22Rv1 (cell line): ENCODE results near the gene GPBP1L1.
"Not testable (repeated sequence)": the region's sequence is repeated elsewhere in the genome, so short reads cannot be mapped to it uniquely, and the experiment has no call there.

Source experiments
- H3K27ac ChIP-seq: fragments of 450-650 bp; 2 replicates; pipeline ENCODE4 v1.5.1; 2017
- CTCF ChIP-seq: fragments of 450-650 bp; IDR thresholded peaks from 2 replicates; pipeline ENCODE4 v1.5.1; 2017; ENCODE audit warnings: mild to moderate bottlenecking
- ZFX ChIP-seq: fragments of 450-650 bp; IDR thresholded peaks from 2 replicates; pipeline ENCODE4 v1.6.1; 2017; ENCODE audit warnings: antibody characterized with exemption, borderline replicate concordance

GPBP1L1 gene

GRCh38 chr1:45686015-45686287, 382 bp downstream of the GPBP1L1 start:
- TF ChIP-seq CTCF (no peak), ZFX (no peak)

GRCh38 chr1:45685308-45686014, 872 bp downstream of the GPBP1L1 start:
- TF ChIP-seq CTCF (no peak), ZFX (no peak)

More at GRCh38 chr1:45686015-45686287, 382 bp downstream of the GPBP1L1 start:
- H3K27ac ChIP-seq: peak overlapping the region; percentile 95

GRCh38 chr1:45684402-45684801, 1.9 kb downstream of the GPBP1L1 start:
- no peak overlapping the region for H3K27ac ChIP-seq
- TF ChIP-seq CTCF: no peak
- TF ChIP-seq ZFX: no peak

More at GRCh38 chr1:45685308-45686014, 872 bp downstream of the GPBP1L1 start:
- peak overlapping the region; percentile 95 for H3K27ac ChIP-seq

- no peak overlapping the region for H3K27ac ChIP-seq
- TF ChIP-seq ZFX (no peak), CTCF (no peak)
Observed at GRCh38 chr1:45682942-45683341, 3.4 kb downstream of the GPBP1L1 start.

GRCh38 chr1:45679123-45679522, 7.2 kb downstream of the GPBP1L1 start:
- TF ChIP-seq CTCF (no peak), ZFX (no peak)
- no peak overlapping the region for H3K27ac ChIP-seq

- TF ChIP-seq ZFX (no peak), CTCF (no peak)
- H3K27ac ChIP-seq: no peak overlapping the region
Observed at GRCh38 chr1:45678489-45678888, 7.8 kb downstream of the GPBP1L1 start.

- TF ChIP-seq CTCF: no peak
- no peak for TF ChIP-seq ZFX
- H3K27ac ChIP-seq: no peak overlapping the region
Observed at GRCh38 chr1:45677751-45678245, 8.5 kb downstream of the GPBP1L1 start.

GRCh38 chr1:45676553-45676952, 9.8 kb downstream of the GPBP1L1 start:
- not testable (repeated sequence) for H3K27ac ChIP-seq
